Stimulated activated CD8-positive, alpha-beta memory T cell treated with anti-CD3 and anti-CD28 coated beads, Interleukin-4, amount 100 ng/mL, for 4 hours (primary cell): ENCODE measurements around the gene SPDYA.
"Not testable (repeated sequence)": the region's sequence is repeated elsewhere in the genome, so short reads cannot be mapped to it uniquely, and the experiment has no call there.

ENCODE experiments used
- DNase-seq, 2 donors: peaks; one replicate each; pipeline ENCODE4 v3.0.0-alpha.2; 2020; ENCODE audit warnings: low read depth in 2 of 2, low spot score in 1 of 2

The SPDYA gene

DNA sequence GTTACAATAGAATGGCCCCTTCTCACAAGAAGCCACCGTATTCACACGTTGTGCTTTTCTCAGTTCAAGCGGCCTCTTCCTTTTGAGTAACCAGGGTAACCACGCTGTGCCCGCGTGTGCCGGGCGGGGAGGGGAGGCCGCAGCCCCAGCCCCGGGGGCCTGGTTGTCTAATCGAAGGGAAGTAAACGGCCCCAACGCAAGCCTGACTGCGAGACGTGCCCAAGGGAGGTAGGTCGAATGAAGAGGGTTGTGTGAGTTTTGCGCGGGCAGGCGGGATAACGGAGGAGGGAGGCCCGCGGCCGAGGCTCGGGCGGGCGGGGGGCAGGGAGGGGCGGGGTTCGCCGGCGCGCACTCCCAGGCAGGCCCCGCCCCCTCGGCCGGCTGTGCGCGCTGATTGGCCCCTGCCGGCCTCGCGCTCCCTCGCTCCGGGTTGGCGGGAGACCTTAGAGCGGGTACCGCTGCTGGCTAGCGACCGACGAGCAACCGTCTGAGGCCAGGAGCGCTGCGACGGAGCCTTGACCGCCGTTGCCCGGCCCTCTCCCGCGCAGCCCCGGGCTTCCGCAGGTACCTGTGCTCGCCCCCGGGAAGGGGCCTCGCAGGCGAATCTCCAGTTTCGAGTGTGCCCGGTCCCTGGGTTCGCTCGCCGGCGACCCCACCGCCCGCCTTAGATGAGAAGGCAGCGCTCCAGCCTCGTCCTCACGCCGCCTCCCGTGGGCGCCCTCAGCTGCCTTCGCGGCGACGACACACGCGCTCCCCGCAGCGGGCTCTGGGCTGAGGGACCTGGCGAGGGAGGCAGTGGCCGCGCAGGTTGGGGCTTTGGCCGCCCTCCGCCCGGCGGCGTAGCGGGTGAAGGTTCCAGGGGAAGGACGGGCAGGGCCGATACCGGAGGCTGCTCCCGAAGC lies at the start of gene SPDYA:
TSS of gene SPDYA (plus strand) at position 451 of the 902 bp plus-strand sequence. CDS start 5,181 bp downstream, outside the sequence.
- peak; percentile 51 to 56 for DNase-seq

DNA sequence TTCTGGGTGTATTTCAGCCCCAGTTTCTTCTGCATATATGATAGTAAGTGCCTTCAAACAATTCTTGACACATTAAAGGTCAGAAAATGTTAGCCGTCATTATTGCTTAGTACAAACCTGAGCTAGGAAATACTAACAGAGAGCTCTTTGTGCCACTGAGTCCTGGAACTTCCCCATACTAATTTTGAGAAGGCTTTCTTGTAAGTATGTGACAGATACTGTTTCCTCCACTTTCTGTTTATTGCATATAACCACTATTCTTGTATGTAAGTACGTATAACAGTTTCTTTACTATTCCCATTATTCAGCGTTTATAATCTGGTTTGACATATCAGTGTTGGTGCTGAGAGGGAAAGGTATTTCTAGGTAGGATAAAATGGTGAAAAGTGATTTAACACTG lies 49.2 kb upstream of the SPDYA start:
- no peak for DNase-seq

DNA sequence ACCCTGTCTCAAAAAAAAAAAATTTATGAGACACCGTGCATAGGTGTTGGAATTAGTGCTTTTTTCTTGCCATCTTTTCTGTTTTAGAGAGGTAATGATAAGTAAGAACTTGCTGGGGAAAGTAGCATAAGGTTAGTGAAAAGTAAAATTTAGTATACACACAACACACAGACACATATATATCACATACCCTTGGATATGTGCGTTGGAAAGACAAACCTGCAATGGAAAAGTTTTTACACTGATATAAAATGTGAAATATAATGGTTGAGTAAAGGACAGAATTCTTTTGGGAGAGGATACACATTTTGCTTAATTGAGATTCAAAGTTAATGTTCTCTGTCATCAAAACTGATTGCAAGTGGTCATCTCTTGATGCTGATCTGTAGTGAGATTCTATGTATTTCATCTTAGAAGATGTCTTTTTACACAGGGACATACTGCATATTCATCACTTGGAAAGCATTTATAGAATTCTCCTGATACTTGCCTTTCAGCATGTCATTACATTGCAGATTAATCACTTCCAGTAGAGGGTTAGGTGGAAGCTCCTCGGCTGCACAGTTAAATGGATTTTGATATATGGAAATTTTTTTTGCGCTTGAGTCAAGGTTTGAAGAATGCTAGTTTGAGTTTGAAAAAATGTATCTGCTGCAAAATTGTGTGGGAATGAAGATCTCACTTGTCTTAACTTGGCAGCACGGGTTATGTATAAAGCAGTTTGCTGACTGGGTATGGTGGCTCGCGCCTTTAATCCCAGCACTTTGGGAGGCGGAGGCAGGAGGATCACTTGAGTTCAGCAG lies 45.5 kb upstream of the SPDYA start:
- DNase-seq, result no peak

DNA sequence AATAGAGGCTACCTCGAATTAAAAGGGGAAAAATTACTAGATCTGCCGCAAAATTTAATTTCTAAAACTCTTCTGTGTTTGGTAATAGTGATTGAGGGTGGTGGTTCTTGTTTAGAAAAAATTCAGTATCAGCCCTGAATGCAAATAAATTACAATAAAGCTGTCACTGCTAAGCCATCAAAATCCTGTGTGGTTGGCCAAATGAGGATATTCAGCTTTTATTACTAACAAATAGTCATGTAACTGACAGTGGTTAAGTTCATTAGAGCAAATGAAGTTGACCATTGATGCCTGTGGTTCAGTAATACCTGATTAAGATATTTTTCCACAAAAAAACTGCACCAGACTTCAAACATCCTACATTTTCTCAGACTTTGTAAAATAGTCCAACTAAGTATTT lies 44.6 kb upstream of the SPDYA start:
- DNase-seq, result no peak

DNA sequence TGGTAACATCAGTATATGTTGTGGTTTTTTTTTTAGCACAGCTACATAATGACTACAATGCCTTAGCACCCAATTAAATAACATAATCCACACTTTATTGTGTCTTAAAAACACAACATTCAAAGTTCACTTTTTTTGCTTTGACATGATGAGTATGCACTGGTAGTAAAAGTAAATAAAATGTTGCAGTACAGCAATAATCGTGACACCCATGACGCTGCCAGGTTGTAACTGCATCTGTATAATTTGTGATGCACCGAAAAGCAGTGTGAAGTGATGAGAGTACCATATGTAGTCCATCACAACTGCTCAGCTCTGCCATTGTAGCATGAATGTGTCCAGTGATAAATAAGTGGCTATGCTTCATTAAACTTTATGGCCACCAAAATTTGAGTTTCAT lies 43.3 kb upstream of the SPDYA start:
- DNase-seq, result no peak

DNA sequence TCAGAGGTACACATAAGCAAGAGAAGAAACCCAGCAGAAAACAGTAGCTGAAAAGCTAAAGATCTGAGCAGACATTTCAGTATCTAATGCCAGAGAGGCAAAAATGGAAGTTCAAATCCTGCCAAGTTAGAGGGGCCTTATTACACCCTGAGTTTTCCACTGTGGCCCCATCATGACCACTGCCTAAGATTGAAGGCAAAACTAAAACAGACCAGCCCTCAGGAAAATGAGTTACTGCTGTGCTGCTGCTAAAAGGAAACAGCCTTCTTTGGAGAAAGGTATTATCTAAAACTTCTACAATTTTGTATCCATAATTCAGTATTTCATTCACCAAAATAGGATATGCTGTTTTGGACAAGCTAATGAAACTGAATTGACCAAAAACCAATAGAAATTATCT lies 42.2 kb upstream of the SPDYA start:
- no peak for DNase-seq

DNA sequence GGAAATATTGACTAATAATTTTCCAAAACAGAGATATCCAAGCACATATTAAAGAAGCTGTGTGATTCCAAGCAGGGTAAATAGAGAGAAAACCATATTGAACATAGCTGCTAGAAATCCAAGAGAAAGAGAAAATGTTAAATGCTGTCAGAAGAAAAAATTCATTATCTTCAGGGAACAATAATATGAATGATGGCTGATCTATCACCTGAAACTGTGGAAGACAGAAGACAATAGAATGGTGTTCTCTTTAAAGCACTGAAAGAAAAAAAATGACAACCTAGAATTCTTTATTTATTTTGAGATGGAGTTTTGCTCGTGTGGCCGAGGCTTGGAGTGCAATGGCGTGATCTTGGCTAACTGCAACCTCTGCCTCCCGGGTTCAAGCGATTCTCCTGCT lies 41.7 kb upstream of the SPDYA start:
- DNase-seq, result no peak

DNA sequence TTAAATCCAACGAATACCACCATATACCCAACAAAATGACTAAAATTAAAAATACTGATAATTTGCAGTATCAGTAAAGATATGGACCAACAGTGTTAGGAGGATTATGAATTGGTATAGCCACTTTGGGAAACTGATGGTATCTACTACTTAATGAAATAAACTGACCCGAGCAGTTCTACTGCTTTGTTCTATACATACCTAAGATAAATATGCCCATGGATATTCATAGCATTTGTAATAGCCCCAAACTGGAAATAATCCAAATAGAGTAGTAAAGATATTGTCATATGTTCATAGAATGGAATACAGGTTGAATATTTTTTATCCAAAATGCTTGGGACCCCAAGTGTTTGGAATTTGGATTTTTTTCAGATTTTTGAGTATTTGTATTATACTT lies 38.3 kb upstream of the SPDYA start:
- DNase-seq, result no peak

DNA sequence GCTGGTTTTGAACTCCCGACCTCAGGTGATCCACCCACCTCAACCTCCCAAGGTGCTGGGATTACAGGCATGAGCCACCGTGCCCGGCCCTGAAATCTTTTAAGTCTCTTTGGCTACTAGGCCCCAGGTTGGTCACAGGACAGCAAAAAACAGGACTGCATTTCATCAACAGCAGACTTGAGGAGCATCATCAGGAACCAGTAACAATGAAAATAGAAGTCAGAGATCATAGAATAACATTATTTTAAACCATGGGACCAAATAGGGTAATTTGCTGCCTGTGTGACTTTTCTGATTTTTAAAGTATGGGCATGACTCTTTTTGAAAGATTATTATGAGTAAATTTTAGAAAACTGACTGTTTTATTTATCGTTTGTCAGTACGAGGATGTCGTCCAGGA lies 34.2 kb upstream of the SPDYA start:
- no peak for DNase-seq

DNA sequence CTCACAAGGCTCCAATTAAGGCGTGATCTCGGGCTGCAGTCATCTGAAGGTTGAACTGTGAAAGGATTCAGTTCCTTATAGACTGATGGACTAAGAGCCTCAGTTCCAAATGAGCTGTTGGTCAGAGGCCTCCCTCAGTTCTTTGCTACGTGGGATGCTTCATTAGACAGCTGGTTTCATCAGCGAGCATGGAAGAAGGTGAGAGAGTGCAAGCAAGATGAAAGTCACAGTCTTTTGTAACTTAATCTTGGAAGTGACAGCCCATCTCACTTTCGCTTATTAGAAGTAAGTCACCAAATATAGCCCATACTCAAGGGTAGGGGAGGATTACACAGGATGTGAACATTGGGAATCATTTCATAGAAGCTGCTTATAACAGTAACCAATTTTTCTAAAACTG lies 32.2 kb upstream of the SPDYA start:
- no peak for DNase-seq

DNA sequence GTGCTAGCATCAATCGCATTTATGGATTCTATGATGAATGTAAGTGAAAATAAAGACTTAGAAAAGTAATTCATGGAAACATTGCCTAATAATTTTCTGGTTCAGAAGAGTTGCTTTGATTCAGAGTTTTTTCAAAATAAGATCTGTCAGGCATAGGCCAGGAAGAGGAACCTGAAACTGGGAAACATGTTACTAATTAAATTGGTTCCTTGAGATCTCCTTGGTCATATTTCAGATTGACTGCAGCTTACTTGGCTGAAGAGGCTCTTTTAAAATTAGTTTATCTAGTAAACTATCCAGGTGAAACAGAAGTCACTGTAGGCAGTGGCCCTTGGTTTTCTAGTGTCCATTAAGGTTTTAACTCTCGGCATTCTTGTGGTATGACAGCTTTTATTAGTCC lies 31.6 kb upstream of the SPDYA start:
- no peak for DNase-seq

DNA sequence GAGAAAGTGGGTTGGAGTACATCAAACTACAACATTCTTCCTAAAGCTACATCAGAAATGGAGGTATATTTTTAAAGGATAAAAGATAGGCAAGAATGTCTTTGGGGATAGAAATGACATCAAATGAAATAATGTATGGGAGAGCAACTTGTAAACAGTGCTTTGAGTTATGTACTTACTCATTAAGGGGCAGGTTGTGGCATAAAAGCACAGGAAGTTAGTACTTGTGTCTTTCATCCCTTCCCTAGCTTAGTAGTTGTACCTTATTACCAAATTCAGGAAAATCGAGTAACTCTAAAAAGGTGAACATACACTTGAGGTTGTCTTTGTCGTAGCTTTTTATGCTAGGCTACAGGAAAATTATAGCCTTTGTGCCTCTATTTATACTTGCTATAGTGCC lies 30.1 kb upstream of the SPDYA start:
- DNase-seq, result no peak

DNA sequence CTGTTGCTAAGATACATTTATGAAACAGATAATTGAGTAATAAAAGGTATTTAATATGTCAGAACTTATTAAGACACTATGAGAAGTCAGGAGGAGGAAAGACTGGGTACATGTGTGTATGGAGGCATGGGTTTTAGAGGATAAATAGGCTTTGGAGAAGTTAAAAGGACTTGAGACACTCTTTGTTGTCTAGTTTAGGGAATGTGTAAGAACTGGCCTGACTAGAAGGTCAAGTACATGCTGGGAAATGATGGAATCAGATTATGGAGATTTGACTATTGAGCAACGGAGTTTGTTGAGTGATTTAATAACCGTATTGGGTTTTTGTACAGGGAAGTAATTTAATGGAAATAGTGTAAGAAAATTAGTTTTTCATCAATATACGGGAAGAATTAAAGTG lies 28.2 kb upstream of the SPDYA start:
- no peak for DNase-seq

DNA sequence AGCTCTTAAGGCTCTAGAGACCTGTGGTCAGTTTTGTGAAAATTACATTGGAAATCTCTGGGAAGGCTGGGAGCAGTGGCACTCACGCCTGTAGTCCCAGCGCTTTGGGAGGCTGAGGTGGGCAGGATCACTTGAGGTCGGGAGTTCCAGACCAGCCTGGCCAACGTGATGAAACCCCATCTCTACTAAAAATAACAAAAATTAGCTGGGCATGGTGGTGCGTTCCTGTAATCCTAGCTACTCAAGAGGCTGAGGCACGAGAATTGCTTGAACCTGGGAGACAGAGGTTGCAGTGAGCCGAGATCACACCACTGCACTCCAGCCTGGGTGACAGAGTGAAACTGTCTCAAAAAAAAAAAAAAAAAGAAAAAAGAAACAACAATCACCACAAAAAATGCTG lies 26.1 kb upstream of the SPDYA start:
- not testable (repeated sequence) for DNase-seq

DNA sequence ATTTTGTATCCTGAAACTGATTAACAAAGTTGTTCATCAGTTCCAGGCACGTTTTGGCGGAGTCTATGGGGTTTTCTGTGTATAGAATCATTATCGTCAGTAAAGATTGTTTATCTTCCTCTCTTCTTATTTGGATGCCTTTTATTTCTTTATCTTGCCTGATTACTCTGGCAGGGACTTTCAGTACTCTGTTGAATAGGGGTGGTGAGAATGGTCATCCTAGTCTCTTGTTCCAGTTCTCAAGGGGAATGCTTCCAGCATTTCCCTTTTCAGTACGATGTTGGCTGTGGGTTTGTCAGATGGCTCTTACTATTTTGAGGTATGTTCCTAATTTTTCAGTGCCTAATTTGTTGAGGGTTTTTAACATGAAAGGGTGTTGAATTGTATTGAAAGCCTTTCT lies 14.0 kb upstream of the SPDYA start:
- DNase-seq, result no peak

DNA sequence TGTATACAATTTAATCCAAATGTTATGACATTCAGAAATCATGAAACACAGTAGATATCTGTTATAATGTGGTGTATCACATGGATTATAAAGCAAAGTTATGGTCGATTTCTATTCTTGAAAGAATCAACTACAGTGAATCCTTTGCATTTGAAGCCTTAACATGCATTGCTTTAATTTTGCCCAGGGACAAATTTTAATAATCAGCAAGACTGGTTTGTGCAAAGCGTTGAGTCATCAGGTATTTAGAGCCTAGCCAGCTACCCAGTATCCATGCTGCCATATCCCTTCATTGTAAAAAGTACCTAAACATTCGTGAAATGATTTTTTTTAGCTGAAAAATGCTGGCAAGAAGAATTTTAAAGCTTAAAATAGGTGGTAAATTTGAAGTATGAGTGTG lies 8.9 kb upstream of the SPDYA start:
- DNase-seq, result no peak

DNA sequence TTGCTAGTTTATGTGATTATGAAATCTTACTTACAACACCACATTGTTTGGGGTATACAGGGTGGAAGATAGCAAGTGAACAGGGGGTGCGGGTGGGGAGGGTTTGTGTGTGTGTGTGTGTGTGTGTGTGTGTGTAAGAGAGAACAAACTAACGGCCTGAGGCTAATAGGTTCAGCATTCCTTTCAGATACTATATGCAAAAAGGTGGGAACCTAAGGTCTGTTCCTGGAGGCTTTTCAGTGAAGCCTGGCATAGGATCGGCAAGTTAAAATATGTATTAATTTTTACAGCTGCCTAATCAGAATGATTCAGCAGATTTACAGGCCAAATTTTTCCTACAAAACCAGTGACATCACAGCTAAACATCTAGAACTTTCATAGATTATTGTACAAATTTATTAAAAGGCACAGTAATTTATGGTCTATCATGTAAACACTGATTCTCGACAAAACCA lies 7.6 kb upstream of the SPDYA start:
- no peak for DNase-seq

DNA sequence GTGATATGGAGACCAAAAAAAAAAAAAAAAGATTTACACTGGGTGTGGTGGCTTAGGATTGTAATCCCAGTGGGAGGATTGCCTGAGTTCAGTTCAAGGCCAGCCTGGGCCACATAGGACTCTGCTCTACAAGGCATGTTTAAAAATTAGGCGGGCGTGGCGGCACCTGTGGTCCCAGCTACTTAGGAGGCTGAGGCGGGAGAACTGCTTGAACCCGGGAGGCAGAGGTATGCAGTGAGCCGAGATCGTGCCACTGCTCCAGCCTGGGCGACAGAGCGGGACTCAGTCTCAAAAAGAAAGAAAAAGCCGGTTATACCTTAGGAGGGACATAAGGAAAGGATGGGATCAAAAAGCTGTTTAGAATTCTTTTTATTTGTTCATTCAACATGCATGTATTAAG lies 707 bp upstream of the SPDYA start:
- no peak for DNase-seq

DNA sequence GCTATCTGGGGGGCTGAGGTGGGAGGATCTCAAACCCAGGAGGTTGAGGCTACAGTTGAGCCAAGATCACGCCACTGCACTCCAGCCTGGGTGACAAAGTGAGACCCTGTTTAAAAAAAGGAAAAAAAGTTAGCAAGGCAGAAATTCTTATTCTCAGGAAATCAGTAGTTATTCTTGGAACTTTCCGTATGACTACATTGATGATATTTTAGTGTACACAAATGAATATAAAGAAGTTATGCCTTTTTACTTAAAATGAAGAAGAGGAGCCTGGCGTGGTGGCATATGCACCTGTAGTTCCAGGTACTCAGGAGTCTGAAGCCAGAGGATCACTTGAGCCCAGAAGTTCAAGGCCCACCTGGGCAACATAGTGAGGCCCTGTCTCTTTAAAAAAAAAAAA lies 7.4 kb downstream of the SPDYA start:
- no peak for DNase-seq

DNA sequence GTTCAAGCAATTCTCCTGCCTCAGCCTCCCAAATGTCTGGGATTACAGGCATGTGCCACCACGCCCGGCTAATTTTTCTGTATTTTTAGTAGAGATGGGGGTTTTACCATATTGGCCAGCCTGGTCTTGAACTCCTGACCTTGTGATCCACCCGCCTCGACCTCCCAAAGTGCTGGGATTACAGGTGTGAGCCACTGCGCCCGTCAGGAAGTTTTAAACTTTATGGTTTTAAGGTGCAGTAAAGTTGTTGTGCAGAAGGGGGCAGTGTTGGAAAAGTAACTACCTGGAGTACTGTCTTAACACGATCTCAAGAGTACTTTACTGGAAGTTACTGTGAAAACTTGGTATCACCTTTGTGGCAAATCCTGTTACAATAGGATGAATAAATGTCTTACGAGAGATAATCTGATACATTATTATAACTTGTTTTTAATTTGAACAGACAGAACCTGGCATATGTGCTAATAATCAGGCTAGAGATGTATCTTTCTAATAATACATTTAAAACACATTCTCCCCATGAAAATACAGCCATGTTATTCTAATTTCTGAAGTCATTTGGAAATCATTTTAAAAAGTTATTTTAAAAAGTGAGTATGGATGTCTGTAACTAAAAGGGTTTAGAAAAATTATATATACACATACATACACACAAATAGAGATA lies 10.8 kb downstream of the SPDYA start:
- DNase-seq, result peak in 1 of 2 donors; percentile 41

DNA sequence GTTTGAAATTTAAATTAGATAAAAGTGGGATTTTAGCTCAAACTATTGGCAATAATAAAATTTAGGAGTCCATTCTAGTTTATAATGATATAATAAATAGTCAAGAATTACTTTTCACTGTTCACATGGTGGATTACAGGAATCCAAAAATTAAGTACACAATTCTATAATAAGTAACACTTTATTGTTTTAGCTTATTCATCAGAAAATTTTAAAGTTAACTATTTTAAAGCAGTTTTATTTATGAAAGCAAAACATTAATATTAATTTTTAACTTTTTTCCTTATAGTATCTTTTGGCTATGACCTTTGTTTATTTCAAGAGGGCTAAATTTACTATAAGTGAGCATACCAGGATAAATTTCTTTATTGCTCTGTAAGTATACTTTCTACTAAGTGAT lies 11.4 kb downstream of the SPDYA start:
- DNase-seq, result no peak

DNA sequence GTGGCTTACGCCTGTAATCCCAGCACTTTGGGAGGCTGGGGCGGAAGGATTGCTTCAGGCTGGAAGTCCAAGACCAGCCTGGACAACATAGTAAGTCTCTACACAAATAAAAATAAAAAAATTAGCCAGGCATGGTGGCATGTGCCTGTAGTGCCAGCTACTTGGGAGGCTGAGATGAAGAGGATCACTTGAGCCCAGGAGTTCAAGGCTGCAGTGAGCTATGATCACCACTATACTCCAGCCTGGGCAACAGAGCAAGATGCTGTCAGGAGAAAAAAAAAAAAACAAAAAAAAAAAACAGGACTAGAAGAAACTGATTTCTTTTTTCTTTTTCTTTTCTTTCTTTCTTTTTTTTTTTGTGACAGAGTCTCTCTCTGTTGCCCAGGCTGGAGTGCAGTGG lies 13.6 kb downstream of the SPDYA start:
- no peak for DNase-seq
